Retinal pigment epithelial cell (primary cell): ENCODE measurements around the gene SORBS1.

Experiments used
- DNase-seq: peaks from one replicate; pipeline ENCODE4 v3.0.0-alpha.2; 2010; ENCODE audit warnings: low read depth
- H3K4me3 ChIP-seq: 2 replicates; pipeline ENCODE4 v1.5.1; 2011; ENCODE audit warnings: mild to moderate bottlenecking, low read length, control low read depth, moderate library complexity
- CTCF ChIP-seq: conservative IDR thresholded peaks from 2 replicates; pipeline ENCODE4 v1.5.1; 2011; ENCODE audit warnings: low read depth, low read length, control low read depth, inconsistent platforms

The SORBS1 gene

GRCh38 chr10:95525033-95525418 lies 36.1 kb downstream of the SORBS1 start:
- TF ChIP-seq CTCF, result no peak
- DNase-seq, result no peak
- no peak overlapping the region for H3K4me3 ChIP-seq

- DNase-seq, result no peak
- no peak for TF ChIP-seq CTCF
- H3K4me3 ChIP-seq, result no peak overlapping the region
Measured at GRCh38 chr10:95524358-95525032, 36.7 kb downstream of the SORBS1 start.

DNA sequence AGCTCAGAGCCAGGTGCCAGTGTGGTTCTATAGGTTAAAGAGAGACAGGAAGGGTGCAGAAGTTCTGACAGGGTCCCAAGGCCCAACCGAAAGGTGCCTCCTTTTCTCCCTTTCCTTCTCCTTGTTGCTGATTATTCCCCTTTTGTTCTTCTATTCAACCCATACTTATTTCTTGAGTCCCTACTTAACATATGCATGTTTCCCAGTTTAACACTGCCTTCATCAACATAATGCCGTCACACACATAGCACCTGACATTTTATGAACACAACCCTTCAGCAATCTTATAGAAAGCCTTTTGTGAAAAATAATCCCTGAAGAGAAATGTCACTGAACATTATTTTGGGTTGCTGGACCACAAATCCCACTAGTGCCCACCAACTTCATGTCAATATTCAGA lies 39.1 kb downstream of the SORBS1 start:
- no peak for TF ChIP-seq CTCF
- H3K4me3 ChIP-seq, result no peak overlapping the region
- no peak for DNase-seq

DNA sequence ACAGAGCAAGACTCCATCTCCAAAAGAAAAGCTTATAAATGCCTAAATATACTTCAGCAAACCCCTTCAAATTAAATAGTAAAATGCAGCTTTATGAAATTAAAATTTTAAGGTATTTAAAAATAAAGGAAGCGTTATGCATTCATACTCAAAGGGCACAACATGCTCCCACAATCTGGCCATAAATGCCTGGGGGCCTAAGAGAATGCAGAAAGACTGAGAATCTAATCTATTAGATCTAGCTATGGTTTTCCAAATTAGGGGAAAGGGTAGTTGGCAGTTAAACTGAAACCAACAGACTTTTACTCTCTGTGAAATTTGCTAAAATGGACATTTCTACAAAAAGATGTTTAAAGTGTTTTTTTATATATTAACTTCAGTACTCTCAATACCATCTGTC lies 40.6 kb downstream of the SORBS1 start:
- no peak for TF ChIP-seq CTCF
- H3K4me3 ChIP-seq, result no peak overlapping the region
- no peak for DNase-seq

GRCh38 chr10:95518455-95519452 lies 42.4 kb downstream of the SORBS1 start:
- no peak overlapping the region for H3K4me3 ChIP-seq
- no peak for TF ChIP-seq CTCF
- no peak for DNase-seq

DNA sequence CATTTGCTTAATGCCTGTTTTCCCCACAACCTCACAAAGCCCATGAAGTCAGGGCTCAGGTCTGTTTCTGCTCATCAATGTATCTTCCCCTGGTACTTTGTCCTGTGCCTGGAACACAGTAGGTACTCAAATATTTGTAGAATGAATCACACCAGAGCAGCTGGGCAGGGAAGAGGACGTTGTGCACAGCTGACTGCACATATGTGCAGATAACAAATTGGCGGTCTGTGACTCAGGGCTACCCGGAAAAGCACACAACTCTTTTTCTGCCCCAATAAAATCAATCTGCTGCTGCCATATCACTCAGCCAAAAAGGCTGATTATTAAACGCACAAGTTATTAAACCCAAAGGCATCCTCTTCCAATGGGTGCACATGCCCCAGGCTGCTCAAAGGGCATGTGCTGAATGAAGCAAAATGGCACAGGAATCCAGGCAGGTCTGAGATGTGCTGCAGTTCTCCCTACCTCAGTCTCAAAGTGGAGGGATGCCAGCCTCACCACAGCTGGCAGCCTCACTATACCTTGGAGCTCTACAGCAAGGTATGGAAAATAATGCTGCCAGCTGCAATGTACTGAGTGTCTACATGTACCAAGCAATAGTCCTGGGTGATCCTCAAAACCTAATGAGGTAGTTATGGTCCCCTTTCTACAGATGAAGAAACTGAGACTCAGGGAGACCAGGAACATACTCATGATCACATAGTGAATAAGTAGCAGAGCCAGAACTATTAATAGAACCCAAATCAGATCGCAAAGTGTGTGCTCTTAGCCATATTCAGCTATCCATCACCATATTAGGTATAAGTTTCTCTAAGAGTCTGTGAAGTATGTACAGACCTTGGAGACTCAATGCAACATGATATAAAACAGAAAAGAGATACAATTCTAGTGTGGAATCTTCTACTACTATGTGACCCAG lies 43.4 kb downstream of the SORBS1 start:
- H3K4me3 ChIP-seq, result no peak overlapping the region
- no peak for TF ChIP-seq CTCF
- peak; percentile 52 for DNase-seq
